HG03045 (cell line): ENCODE measurements around the gene TPX2.

ENCODE experiments used
- ATAC-seq: cut with Tn5 transposase; IDR thresholded peaks from one replicate; pipeline ENCODE4 v1.9.1; 2021; ENCODE audit warnings: mild to moderate bottlenecking, moderate library complexity; ENCODE audit not compliant: unreplicated experiment

TPX2 gene

DNA sequence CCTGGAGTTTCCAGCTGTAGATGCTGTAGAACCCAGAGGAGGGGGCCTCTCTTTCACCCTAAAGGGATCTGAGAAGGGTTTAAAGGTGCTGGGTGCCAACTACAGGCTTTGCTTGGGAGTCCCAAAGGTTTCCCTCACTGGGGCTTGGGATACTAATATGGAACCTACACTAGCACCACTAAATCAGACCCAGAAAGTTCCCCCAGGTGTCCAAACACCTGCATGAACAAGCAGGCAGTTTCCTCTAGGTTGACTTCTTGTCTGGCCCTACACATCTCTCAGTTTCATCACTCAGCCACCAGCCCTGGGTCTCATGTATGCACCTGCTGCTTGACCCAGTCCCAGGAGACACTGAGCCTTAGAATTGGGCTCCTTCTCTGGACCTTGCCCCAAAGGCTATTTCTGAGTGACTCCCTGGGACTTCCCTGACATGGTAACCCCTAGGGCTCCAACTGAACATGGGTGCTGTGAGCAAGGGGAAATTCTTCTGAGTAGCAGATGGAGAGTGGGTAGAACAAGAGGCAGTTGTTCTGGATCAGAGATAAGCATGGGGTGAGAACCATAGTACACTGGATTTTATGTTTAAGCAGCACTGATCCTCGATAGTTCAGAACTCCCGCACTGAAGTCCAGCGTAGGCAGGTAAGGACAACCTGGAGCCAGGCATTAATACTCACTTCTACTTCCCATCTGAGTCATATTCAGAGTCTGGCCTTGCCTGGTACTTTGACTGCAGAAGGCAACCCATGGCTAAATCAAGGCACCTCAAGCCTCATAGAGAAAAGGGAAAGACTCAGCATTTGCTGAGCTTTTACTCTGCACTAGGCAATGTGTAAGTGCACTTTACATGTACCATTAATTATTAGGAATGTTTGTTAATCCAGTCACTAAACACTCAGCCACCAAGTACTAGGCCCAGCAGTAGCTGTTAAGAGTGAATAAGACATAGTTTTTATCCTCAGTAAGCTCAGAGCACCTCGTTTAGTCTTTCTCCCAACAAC is 33.2 kb upstream of the TPX2 start:
- ATAC-seq, result peak; percentile 78

DNA sequence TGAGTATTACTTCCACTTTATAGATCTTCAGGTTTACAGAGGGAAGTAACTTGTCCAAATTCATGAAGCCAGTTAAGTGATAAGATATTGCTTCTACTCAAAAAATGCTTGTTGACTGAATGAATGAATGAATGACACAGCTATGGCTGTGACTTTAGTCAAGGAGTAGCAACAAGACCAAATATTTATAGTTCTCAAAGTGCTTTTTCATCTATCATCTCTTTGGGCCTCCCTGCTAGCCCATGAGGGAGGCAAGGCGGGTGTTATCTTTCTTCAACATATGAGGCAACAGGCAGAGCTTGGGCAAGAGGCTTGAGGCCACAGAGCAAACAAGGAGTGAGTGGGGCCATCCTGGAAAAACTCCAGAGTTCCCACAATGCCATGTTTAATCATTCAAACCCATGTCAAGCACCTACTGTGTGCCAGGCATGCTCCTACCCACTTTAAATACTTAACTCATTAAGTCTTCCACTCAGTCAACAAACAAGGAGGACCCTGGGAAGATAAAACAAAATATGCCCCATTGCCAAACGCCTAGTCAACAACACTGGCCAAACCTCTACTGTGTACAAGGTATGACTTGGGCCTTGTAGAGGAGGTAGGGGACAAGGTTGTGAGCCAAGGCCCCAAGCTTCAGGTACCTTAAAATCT is 32.4 kb upstream of the TPX2 start:
- no peak for ATAC-seq

DNA sequence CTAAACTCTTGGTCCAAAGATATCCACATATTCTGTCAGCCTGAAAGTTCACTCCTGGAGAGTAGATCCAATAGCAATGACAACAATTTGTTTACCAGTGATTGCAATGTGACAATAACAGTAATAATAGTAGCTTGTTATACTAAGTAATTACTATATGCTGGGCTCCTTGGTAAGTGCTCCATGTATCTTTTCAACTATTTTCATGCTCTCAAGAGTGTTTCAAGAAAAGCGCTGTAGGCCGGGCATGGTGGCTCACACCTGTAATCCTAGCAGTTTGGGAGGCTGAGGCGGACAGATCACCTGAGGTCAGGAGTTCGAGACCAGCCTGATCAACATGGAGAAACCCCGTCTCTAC is 31.9 kb upstream of the TPX2 start:
- no peak for ATAC-seq

DNA sequence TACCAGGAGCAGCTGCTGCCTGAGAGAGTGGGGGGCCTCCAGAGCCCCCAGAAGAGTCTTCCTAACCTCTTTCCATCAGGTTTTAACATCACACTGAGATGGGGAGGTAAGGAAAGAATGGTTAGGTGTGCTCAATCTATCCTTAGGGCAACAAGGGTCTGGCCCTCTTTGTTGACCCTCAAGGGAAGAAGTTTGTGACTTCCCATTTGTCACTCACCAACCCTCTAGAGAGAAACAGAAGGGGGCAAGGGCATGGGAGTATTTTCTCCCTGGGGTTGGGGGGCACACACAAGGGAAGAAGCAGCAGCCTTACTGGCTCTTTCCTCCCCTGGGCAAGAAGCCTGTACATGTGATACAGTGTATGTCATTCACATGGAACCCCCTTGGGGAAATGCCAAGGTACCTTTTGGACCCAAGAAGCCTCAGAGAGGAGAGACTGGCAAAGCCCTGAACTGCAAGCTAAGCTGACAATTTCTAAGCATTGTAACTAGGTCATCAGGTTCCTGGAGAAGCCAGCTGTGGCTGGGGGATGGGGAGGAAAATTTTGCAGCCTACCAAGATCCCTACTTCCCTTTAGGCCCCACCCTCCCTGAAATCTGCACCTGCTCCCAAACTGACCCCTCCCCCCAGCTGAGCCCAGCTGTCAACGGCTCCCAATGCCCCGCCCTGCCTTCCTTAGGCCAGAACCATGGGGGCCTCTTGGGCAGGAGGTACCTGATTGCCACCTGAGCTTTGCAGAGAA is 30.9 kb upstream of the TPX2 start:
- ATAC-seq, result no peak

DNA sequence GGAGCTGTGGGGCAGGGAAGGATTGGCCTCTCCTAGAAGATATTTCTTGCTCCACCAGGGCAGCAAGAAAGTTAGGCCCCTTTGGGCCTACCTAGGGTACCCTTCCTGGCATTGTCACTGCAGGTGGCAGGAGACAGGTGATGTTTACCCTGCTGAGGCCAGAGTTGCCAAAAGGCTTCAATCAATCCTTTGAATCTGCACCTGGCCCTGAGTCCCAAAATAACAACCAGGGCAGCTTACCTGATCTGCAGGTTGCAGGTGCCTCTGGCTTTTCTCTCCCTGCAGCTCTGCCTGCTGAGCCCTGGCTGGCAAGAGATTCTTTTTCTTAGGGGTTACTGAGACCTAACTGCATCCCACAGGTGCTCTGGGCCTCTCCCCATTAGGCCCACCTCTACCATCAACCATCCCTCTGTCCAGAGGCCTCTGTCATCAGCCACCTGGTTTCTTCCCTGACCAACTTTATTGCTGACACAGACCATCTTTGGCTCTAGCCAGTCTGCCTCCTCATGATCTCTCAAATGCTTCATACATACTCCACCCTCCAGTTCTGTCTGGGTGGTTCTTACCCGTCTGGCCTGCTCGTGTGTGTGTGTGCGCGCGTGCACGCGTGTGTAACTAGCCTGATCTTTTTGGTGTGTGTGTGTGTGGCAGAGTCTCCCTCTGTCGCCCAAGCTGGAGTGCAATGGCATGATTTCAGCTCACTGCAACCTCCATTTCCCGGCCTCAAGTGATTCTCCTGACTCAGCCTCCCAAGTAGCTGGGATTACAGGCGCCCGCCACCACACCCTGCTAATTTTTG is 30.2 kb upstream of the TPX2 start:
- ATAC-seq, result no peak

DNA sequence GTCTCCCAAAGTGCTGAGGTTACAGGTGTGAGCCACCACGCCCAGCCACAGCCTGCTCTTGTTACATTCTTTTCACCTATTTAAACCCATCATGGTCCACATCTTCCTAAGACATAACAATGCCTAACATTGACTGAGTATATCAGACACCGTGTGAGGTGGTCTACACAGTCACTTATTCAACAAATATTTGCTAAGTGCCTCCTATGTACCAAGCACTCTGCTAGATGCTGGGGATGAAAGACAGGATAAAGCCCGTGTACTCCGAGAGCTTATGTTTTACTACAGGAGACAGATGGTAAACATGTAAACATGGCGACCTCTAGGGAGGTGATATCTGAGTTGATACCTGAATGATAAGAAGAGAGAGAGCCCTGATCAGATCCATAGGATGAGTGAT is 29.2 kb upstream of the TPX2 start:
- ATAC-seq, result no peak

DNA sequence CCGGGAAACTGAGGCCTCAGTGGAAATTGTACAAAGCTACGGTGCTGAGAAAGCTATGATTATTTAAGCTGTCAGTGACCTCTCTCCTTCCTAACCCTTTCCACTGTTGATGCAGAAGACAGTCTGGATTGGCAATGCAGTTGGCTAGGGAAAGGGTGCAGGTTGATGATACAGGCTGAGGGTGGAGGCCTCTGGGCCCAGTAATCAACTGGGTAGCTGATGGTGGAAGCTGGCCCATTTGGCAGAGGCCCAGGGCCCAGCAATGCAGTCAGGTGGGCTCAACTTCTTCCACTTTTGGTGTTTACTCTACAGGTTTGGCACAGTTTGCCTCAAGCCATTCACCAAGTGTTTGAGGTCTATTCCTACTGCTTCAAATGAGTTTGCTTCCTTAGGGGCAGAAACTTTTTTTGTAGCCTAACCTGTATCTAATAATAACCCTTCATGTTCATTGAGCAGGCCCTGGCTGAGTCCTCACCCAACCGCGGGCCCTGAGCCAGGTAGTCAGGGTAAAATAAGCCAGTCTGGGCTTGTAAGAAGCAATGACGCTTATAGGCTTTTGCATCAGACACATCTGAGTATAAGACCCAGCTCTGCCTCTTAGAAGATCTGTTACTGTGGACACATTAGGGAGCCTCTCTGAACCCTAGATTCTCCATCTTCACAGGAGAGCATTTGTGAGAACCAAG is 28.5 kb upstream of the TPX2 start:
- ATAC-seq, result no peak

DNA sequence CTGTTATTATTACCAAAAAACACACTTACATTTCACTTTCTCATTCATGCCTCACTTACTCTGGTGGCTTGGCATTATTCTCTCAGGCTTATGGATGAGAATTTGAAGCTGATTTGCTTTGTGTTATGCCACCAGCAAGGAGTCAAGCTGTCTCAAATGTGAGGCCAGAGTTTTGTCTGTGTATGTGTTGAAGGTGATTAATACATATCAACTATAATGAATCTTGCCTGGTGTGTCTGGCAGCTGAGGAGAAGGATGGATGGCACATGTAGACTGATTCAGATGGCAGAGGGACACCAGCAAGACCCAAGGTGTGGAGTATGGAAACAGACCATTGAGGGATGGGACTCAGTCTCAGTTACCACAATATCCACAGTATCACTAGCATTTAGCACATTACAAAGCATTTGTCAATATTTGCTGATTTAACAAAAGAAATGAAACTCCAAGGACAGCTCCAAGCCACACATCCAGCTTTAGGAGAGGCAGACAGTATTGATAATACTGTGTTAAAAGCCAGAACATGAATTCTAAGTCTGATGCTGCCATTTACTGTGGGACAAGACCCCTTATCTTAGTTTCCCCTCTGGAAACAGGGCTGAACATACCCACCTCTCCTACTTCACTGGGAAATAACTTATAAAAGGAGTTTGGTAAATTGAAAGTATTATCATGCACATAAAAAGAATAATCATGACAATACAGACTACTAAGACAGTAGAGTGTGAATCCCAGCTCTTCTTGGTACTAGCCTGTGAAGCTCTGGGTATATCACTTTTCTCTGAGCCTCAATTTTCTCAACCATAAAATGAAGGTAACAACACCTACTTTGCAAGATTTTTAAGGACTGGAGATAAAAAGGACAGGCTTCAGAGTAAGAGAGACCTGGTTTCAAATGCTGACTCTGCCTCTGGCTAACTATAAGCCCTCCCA is 27.6 kb upstream of the TPX2 start:
- ATAC-seq, result no peak

DNA sequence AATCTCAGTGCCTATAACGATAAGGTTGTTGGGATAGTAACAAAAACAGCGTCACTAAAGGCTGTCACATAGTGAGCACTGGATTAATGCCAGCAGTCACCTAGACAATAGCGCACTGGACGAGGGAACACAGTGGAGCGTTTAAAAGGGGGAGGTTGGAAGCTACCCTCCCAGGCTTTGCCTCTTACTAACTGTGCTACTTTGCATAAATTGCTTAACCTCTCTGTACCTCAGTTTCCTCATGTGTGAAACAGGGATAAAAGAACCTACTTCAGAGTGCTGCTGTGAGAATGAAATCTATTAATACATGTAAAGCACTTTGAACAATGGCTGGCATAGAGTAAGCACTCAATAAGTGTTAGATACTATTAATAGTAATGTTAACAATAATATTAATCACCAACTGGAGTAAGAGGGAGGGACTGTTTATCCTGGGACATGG is 27.0 kb upstream of the TPX2 start:
- ATAC-seq, result no peak

DNA sequence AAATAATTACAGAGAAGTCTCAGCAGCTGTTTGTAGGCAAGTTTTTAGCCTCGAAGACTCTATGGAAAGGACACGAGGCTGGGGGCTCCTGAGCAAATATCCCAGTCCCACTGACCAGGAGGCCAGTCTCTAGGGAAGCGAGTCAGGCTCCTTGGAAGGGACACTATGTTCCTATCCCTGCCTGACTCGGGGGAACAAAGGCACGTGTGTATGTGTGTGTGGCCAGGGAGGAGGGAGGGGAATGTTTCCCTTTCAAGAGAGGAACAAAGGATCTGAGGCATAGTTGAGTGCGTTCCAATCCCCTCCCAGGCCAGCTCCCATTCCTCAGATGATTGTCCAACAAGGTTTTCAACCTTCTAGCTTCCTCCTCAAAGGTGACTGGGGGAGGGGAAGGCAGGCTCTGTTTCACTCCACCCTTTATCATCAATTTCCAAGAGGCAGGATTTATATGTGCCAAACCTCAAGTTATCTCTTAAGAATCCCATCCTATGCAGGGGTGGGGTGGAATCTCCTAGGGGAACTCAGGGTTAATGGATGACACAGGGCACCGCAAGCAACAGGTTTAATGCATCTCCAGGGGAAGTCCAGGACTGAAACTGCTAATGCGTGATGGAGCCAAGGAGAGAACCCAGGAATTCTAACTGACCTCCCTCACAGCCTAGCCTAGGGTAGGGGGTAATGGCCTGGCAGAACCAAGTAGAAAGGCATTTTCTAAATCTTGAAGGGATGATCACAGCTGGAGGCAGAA is 26.4 kb upstream of the TPX2 start:
- ATAC-seq, result no peak

DNA sequence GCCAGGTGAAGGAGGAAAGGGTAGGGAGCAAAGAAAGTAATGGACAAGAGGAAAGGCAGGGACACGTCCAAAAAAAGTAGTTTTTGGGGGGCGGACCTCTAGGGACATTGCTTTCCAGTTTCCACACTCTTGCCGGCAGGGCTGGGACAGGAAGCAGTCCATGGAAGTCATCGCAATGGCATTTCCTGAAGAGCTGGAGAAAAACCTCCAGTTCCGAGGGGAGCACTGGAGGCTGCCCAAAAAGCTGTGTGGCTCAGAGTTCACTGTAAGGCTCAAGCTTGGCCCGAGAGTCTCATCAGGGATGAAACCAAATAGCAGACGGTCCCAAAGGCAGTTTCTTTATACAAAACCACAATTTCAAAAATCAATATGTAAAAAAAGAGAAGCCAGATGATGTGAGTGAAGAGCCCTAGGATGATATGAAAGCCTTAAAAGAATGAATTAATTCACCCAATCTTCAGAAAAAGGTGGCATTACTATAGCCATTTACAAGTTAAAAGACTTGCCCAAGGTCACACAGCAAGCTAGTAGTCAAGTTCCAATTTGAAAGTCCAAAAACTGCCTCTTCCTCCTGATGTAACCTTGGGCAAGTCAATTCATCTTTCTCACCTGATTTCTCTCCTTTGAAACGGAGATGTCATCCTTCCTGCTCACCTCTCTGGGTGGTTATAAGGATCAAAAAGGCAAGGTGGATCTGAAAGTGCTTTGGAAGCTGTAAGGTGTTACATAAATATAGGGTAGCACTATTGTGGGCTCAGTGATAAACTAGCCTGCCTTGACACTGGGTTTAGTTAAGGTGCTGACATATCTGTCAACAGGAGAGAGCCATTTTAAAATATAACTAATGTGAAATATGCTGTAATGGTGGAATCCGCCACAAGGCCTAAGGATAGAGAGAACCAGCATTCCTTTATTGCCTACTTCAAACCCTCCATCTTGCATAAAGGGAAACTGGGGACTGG is 25.5 kb upstream of the TPX2 start:
- ATAC-seq, result no peak

DNA sequence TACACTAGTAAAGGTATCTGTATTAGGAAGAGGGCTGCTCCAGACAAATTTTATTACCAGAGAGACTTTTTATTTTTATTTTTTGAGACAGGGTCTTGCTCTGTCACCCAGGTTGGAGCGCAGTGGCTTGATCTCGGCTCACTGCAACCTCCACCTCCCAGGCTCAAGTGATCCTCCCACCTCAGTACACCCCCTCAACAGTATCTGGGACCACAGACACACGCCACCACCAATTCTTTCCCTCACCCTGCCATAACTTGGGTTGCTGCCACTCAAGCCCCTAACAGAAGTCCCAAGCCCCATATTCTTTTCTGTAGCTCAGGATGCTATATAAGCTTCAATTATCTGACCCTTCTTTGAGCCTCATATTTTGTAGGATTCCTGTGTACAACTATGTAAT is 23.3 kb upstream of the TPX2 start:
- ATAC-seq, result no peak

DNA sequence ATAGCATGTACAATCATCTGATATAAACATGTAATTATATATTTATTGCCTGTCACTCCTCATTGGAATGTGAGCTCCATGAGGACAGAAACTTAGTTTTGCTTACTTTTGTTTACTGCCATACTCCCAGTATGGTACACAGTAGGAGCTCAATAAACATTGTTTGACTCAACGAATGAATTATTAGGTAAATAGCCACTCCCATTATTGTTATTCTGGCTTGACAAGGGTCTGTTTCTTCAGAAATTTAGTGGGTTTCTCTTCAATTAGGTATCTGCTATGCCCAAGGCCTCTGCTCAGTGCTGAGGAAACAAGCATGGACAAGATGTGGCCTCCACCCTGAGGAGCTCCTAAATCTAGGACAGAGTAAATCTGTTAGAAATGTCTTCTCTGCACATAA is 22.7 kb upstream of the TPX2 start:
- ATAC-seq, result no peak

DNA sequence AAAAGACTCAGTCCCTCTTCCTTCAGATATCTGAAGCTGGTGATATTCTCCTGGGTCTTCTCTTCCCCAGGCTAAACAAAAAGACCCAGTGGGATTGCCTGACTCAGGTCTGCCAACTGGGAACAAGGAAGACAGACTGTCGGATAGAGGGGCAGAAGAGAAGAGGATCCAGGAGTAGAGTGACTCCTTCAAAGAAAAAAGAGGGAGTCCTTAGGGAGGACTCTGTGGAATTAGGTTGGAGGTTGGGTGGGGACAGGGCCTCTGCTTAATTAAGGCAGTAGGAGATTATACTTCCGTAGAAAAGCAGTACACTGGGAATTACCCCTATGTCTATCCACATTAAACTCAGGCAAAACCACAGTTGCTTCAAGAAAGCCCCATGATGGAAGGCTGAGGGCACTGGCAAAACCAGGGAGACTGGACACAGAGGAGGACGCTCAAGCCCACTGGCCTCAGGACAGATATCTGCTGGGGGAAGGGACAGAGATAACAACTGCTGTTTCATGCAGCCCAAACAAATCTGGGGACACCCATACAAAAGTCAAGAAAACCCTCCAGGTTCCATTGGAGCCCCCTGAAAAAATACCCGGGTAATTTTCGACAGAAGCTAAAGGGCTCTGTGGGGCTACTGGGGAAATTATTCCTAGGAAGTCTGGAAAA is 22.1 kb upstream of the TPX2 start:
- no peak for ATAC-seq

DNA sequence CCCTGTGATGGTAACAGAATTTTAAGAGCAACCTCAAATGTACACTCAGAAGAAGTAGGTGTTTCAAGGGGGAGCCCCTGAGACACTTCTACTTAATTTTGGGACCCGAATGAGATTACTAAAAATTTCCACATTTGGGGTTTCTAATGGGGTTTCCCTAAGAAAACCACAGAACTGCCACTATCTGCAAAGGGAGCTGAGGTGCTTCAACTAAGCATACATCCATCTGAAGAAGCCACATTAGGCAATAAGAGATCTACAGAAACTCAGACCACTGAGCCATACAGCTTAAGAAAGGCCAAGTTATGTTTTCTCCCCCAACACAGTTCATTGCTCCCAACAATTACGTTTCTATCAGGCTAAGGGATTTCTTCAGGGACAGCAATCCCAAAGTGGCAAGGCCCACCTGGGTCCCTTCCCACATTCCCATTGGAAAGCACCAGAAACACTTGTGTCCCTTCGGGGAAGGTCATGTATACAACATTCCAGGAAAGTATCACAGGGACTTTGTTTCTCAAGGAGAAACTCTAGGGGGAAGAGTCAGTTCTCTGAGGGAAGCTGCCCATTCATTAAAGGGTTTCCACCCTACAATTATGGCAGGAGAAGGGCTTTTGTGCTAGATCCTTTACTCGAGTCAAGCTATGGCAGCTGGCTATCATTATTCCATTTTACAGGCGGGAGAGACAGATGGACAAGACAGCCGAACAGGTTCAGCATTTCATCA is 21.4 kb upstream of the TPX2 start:
- peak; percentile 45 for ATAC-seq
